H7 (cell line): ENCODE data around the gene SGIP1. TPM values are rescaled to one million over a fixed set of nuclear protein-coding genes. Genes with fewer than 3 reads are reported as not detected.

Source experiments
- DNase-seq: peaks from one replicate; pipeline ENCODE4 v3.0.0; 2012
- H3K27me3 ChIP-seq: 2 replicates; pipeline ENCODE4 v1.6.0; 2011; ENCODE audit warnings: mild to moderate bottlenecking, low read length; ENCODE audit not compliant: control insufficient read depth, insufficient read depth
- H3K36me3 ChIP-seq: replicated peaks from 2 replicates; pipeline ENCODE4 v1.5.1; 2011; ENCODE audit warnings: low read length; ENCODE audit not compliant: control insufficient read depth, insufficient read depth
- H3K4me3 ChIP-seq: 2 replicates; pipeline ENCODE4 v1.5.1; 2011; ENCODE audit warnings: low read depth, mild to moderate bottlenecking, control low read depth, low read length, moderate library complexity; ENCODE audit not compliant: insufficient read depth
- total RNA-seq: library from RNA; depleted of rRNA; stranded (reverse); fragments of >200 nt; shearing (Covaris generic); gene quantifications from 2 replicates; pipeline ENCODE4 v1.2.3, GENCODE V29; 2014

SGIP1 gene
- total RNA-seq, 1 experiment from 2014 or later, result 0.14 TPM

- no peak overlapping the region for H3K4me3 ChIP-seq
- DNase-seq, result no peak
- no peaks in the 10 kb centered on the region for H3K36me3 ChIP-seq
- no peaks in the 10 kb centered on the region for H3K27me3 ChIP-seq
These were observed 22.2 kb downstream of the SGIP1 start for GRCh38 chr1:66556161-66556611.

GRCh38 chr1:66557157-66557556 is 23.2 kb downstream of the SGIP1 start:
- Histone ChIP-seq H3K36me3 (no peaks in the 10 kb centered on the region), H3K4me3 (no peak overlapping the region), H3K27me3 (no peaks in the 10 kb centered on the region)
- no peak for DNase-seq

- no peak for DNase-seq
- Histone ChIP-seq H3K4me3 (no peak overlapping the region), H3K27me3 (no peaks in the 10 kb centered on the region), H3K36me3 (no peaks in the 10 kb centered on the region)
These were observed 25.6 kb downstream of the SGIP1 start for GRCh38 chr1:66559517-66559916.

GRCh38 chr1:66562561-66562960 is 28.6 kb downstream of the SGIP1 start:
- Histone ChIP-seq H3K27me3 (no peaks in the 10 kb centered on the region), H3K4me3 (no peak overlapping the region), H3K36me3 (no peaks in the 10 kb centered on the region)
- no peak for DNase-seq

GRCh38 chr1:66563094-66563800 is 29.3 kb downstream of the SGIP1 start:
- H3K36me3 ChIP-seq, result no peaks in the 10 kb centered on the region
- no peaks in the 10 kb centered on the region for H3K27me3 ChIP-seq
- no peak for DNase-seq
- H3K4me3 ChIP-seq, result no peak overlapping the region

GRCh38 chr1:66563941-66564630 is 30.1 kb downstream of the SGIP1 start:
- H3K27me3 ChIP-seq, result no peaks in the 10 kb centered on the region
- H3K36me3 ChIP-seq, result no peaks in the 10 kb centered on the region
- H3K4me3 ChIP-seq, result no peak overlapping the region
- DNase-seq, result no peak

- Histone ChIP-seq H3K4me3 (no peak overlapping the region), H3K27me3 (no peaks in the 10 kb centered on the region), H3K36me3 (no peaks in the 10 kb centered on the region)
- no peak for DNase-seq
These were observed 36.2 kb downstream of the SGIP1 start for GRCh38 chr1:66570196-66570595.

GRCh38 chr1:66571789-66572188 is 37.8 kb downstream of the SGIP1 start:
- Histone ChIP-seq H3K36me3 (no peaks in the 10 kb centered on the region), H3K27me3 (no peaks in the 10 kb centered on the region), H3K4me3 (no peak overlapping the region)
- no peak for DNase-seq

GRCh38 chr1:66575739-66576138 is 41.8 kb downstream of the SGIP1 start:
- no peaks in the 10 kb centered on the region for H3K27me3 ChIP-seq
- H3K36me3 ChIP-seq, result no peaks in the 10 kb centered on the region
- H3K4me3 ChIP-seq, result no peak overlapping the region
- no peak for DNase-seq

- Histone ChIP-seq H3K4me3 (no peak overlapping the region), H3K36me3 (no peaks in the 10 kb centered on the region), H3K27me3 (no peaks in the 10 kb centered on the region)
- no peak for DNase-seq
These were observed 42.7 kb downstream of the SGIP1 start for GRCh38 chr1:66576645-66577044.

- H3K4me3 ChIP-seq, result no peak overlapping the region
- H3K36me3 ChIP-seq, result no peaks in the 10 kb centered on the region
- DNase-seq, result no peak
- no peaks in the 10 kb centered on the region for H3K27me3 ChIP-seq
These were observed 44.9 kb downstream of the SGIP1 start for GRCh38 chr1:66578841-66579240.

- no peaks in the 10 kb centered on the region for H3K36me3 ChIP-seq
These were observed 46.1 kb downstream of the SGIP1 start for GRCh38 chr1:66580081-66580480.

GRCh38 chr1:66583021-66583420 is 49.1 kb downstream of the SGIP1 start:
- Histone ChIP-seq H3K4me3 (no peak overlapping the region), H3K36me3 (no peaks in the 10 kb centered on the region), H3K27me3 (no peaks in the 10 kb centered on the region)
- no peak for DNase-seq

More at GRCh38 chr1:66580081-66580480, 46.1 kb downstream of the SGIP1 start:
- no peak for DNase-seq
- H3K27me3 ChIP-seq, result no peaks in the 10 kb centered on the region
- H3K4me3 ChIP-seq, result no peak overlapping the region

GRCh38 chr1:66585002-66585401 is 51.0 kb downstream of the SGIP1 start:
- DNase-seq, result no peak
- H3K27me3 ChIP-seq, result no peaks in the 10 kb centered on the region
- H3K4me3 ChIP-seq, result no peak overlapping the region
- H3K36me3 ChIP-seq, result no peaks in the 10 kb centered on the region

- no peaks in the 10 kb centered on the region for H3K36me3 ChIP-seq
- H3K27me3 ChIP-seq, result no peaks in the 10 kb centered on the region
- DNase-seq, result no peak
- no peak overlapping the region for H3K4me3 ChIP-seq
These were observed 55.4 kb downstream of the SGIP1 start for GRCh38 chr1:66589326-66589725.
